A549 (cell line): ENCODE results near the gene C3orf62. TPM values are rescaled to one million over a fixed set of nuclear protein-coding genes. Genes with fewer than 3 reads are reported as not detected.

ENCODE experiments used
- ATAC-seq, 2 experiments: fragments of 200-7000 bp in 1 of 2; fragments of >200 bp in 1 of 2; cut with Nextera tagmentation in 1 of 2; cut with Tn5 transposase in 1 of 2; 3 replicates each; pipeline versions ENCODE4 v1.8.0 to v1.9.1; 2018 to 2020; ENCODE audit warnings: mild to moderate bottlenecking in 1 of 2, moderate library complexity in 1 of 2
- CTCF ChIA-PET: fragments of 300-600 bp; sonication (Branson Sonifier 250); formaldehyde crosslinking; extraction: SDS; loops from one replicate; lab custom pipeline; 2021; ENCODE audit warnings: antibody characterized with exemption, inconsistent platforms; lab: Yijun Ruan, JAX
- POLR2A ChIA-PET: fragments of 350-600 bp; formaldehyde crosslinking; extraction: SDS; loops from one replicate; lab custom pipeline; 2021; ENCODE audit warnings: antibody characterized with exemption, inconsistent platforms; lab: Yijun Ruan, JAX
- DNase-seq, 2 experiments: peaks; one replicate each; pipeline versions ENCODE4 v3.0.0 to v3.0.0-alpha.2; 2011 to 2016; ENCODE audit warnings: low read depth in 1 of 2, low spot score in 1 of 2
- FAIRE-seq: peaks from 2 replicates; lab custom pipeline; 2011; peaks lifted over from hg19 to GRCh38; lab: Jason Lieb, UNC
- H3K27ac ChIP-seq, 2 experiments: fragments of >200 bp; sonication (Bioruptor Twin); formaldehyde crosslinking; 3 replicates each; pipeline ENCODE4 v1.5.1; 2016 to 2017
- H3K4me1 ChIP-seq: fragments of >200 bp; sonication (Bioruptor Twin); formaldehyde crosslinking; 3 replicates; pipeline ENCODE4 v1.6.1; 2016
- H3K4me2 ChIP-seq: fragments of >200 bp; sonication (Bioruptor Twin); formaldehyde crosslinking; 3 replicates; pipeline ENCODE4 v1.6.1; 2016
- H3K4me3 ChIP-seq: fragments of >200 bp; sonication (Bioruptor Twin); formaldehyde crosslinking; 3 replicates; pipeline ENCODE4 v1.5.1; 2016
- H3K9me3 ChIP-seq: fragments of >200 bp; sonication (Bioruptor Twin); formaldehyde crosslinking; 3 replicates; pipeline ENCODE4 v1.6.1; 2016
- CEBPB ChIP-seq, 2 experiments: fragments of >200 bp in 1 of 2; sonication (Bioruptor Twin) in 1 of 2; formaldehyde crosslinking in 1 of 2; IDR thresholded peaks; 2 replicates each; pipeline ENCODE4 v1.6.1; 2012 to 2016
- EHMT2 ChIP-seq: fragments of 200-600 bp; sonication (generic); IDR thresholded peaks from 2 replicates; pipeline ENCODE4 v1.6.1; 2016; ENCODE audit warnings: antibody characterized with exemption, low read depth, mild to moderate bottlenecking, moderate library complexity
- EP300 ChIP-seq, 2 experiments: fragments of >200 bp; sonication (Bioruptor Twin); formaldehyde crosslinking; IDR thresholded peaks; 2 replicates in 1 of 2; 3 replicates in 1 of 2; pipeline ENCODE4 v1.6.1; 2016 to 2017
- FOXS1 ChIP-seq: fragments of 250-450 bp; sonication (Bioruptor Pico); IDR thresholded peaks from 2 replicates; pipeline ENCODE4 v1.5.0; 2020; ENCODE audit warnings: mild to moderate bottlenecking, moderate library complexity
- GATA3 ChIP-seq: IDR thresholded peaks from 2 replicates; pipeline ENCODE4 v1.6.1; 2012; ENCODE audit warnings: borderline replicate concordance
- HDAC2 ChIP-seq: fragments of 200-600 bp; sonication (generic); IDR thresholded peaks from 2 replicates; pipeline ENCODE4 v1.6.1; 2016
- HOXB5 ChIP-seq: fragments of 250-450 bp; sonication (Bioruptor Pico); IDR thresholded peaks from 2 replicates; pipeline ENCODE4 v1.5.0; 2020; ENCODE audit warnings: mild to moderate bottlenecking, moderate library complexity
- JUNB ChIP-seq: fragments of >200 bp; sonication (Bioruptor Twin); formaldehyde crosslinking; IDR thresholded peaks from 2 replicates; pipeline ENCODE4 v1.6.1; 2016
- KDM1A ChIP-seq: fragments of 200-600 bp; sonication (generic); IDR thresholded peaks from 2 replicates; pipeline ENCODE4 v1.6.1; 2016; ENCODE audit warnings: low read depth, mild to moderate bottlenecking
- KDM5A ChIP-seq: fragments of 200-600 bp; sonication (generic); IDR thresholded peaks from 2 replicates; pipeline ENCODE4 v1.6.1; 2016; ENCODE audit warnings: antibody characterized with exemption, mild to moderate bottlenecking
- PHF8 ChIP-seq: fragments of 200-600 bp; sonication (generic); IDR thresholded peaks from 2 replicates; pipeline ENCODE4 v1.6.1; 2016; ENCODE audit warnings: low read depth, mild to moderate bottlenecking, antibody characterized with exemption, moderate library complexity, borderline replicate concordance
- POLR2AphosphoS2 ChIP-seq: conservative IDR thresholded peaks from 2 replicates; pipeline ENCODE4 v1.6.1; 2012; ENCODE audit warnings: low read length, improper control_type of control experiment, inconsistent platforms
- RNF2 ChIP-seq: fragments of 200-600 bp; sonication (generic); IDR thresholded peaks from 2 replicates; pipeline ENCODE4 v1.6.1; 2016; ENCODE audit warnings: low read depth, mild to moderate bottlenecking, antibody characterized with exemption, moderate library complexity, borderline replicate concordance
- TP53 ChIP-seq: fragments of 250-450 bp; sonication (Bioruptor Pico); IDR thresholded peaks from 2 replicates; pipeline ENCODE4 v1.5.0; 2021; ENCODE audit warnings: mild to moderate bottlenecking, moderate library complexity
- ZFP36 ChIP-seq: fragments of 450-650 bp; IDR thresholded peaks from 2 replicates; pipeline ENCODE4 v1.6.1; 2014; ENCODE audit warnings: borderline replicate concordance; ENCODE audit not compliant: partially characterized antibody
- ZSCAN20 ChIP-seq: fragments of 250-450 bp; sonication (Bioruptor Pico); IDR thresholded peaks from 2 replicates; pipeline ENCODE4 v1.8.0; 2022; ENCODE audit warnings: mild to moderate bottlenecking, moderate library complexity
- WGBS: methylation state at CpG from one replicate; pipeline ENCODE4 v1.1.6; 2017; ENCODE audit errors: missing lambda C conversion rate; 5-methylcytosine and 5-hydroxymethylcytosine counted together
- polyA plus RNA-seq, 4 experiments: library from polyadenylated mRNA; depleted of rRNA in 3 of 4; stranded (reverse); fragments of >200 nt; fragmentation: RNase III in 1 of 4; extraction: RNeasy Plus Mini Kit Qiagen cat#74134 plus additional on column Dnase treatment in 1 of 4; gene quantifications; 2 replicates in 3 of 4; 3 replicates in 1 of 4; pipeline ENCODE4 v1.2.3, GENCODE V29; 2011 to 2017
- TF ChIP-seq, protein P1 (sequence below): IDR thresholded peaks from 2 replicates; pipeline ENCODE4 v1.6.1; 2012
- TF ChIP-seq, protein P2 (sequence below): fragments of 200-600 bp; sonication (generic); IDR thresholded peaks from 2 replicates; pipeline ENCODE4 v1.6.1; 2016; ENCODE audit warnings: antibody characterized with exemption, mild to moderate bottlenecking, moderate library complexity

The C3orf62 gene
- polyA plus RNA-seq, 2 of the 4 experiments (the other 2 are of a cell fraction), result 1.5 to 2.0 TPM

DNA sequence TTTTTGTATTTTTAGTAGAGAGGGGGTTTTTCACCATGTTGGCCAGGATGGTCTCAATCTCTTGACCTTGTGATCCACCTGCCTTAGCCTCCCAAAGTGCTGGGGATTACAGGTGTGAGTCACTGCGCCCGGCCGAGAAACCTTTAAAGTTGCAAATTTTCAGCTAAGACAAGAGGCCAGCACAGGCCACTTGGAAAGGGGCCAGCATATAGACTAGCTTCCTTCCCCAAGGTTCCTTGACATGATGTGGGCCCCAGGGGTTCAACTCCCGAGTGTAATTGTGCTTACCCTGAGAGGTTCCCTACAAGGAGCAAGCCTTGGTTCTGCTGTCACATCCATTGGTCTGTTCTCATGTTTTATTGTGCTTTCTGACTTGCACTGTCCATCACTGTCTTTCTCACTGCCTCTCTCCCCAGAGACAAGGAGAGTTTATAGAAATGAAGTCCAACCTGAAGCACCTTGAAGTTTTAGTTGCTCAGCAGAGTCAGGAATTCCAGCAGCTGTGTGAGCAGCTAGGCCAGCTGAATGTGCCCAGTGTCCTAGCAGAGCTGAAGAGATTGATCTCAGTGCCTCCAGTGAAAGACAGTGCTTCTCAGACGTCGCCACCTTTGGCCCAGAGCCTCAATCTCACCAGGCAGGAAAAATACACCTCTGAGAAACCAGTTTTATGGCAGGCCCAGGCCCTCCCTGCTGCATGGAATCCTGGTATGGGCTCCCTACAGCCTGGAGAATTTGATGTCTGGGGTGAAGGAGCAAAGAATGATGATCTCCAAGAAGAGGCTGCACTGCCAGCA lies 21.1 kb downstream of the C3orf62 start:
- FAIRE-seq, result no peak
- 76% methylated on average over 6 of the region's 6 CpGs for WGBS
- CTCF ChIA-PET, result interaction anchor here (1.3 kb wide), 1 partner anchor 85 kb away, joined by 3 read pairs; the partner anchor contains the start of gene KLHDC8B
- H3K4me2 ChIP-seq, result no peak overlapping the region
- POLR2A ChIA-PET, result no interaction called here
- H3K4me1 ChIP-seq, result 0 out of 3 replicates have a peak, but pooled peaks cover 2% of the 10 kb centered on the region
- H3K4me3 ChIP-seq, result no peak overlapping the region
- ATAC-seq, result no peak
- DNase-seq, result no peak
- no peak for TF ChIP-seq JUNB
- H3K9me3 ChIP-seq, result no peaks in the 10 kb centered on the region
- no peak overlapping the region for H3K27ac ChIP-seq

DNA sequence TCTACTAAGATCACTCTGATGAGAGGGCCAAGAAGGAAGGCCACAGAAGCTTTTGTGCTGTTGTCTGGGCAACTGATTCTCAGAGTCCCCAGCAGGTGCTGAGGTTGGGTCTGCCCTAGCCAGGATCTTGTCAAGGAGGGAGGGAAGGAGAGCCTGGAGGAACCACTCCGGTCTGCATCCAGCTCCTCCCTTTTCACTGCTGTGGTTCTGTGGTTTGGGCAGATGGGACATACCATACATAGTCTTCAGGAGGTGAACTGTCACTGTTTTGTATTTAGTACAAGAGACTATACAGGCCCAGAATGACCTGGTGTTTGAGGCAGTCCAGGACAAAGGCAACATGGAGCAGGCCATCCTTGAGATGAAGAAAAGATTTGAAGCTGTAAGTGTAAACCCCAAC lies 21.9 kb downstream of the C3orf62 start:
- Histone ChIP-seq H3K4me2 (no peak overlapping the region), H3K4me3 (no peak overlapping the region), H3K27ac (no peak overlapping the region), H3K9me3 (no peaks in the 10 kb centered on the region), H3K4me1 (no peaks in the 10 kb centered on the region)
- ATAC-seq, result no peak
- no peak for TF ChIP-seq GATA3
- no peak for TF ChIP-seq ZFP36
- TF ChIP-seq HDAC2, result no peak
- no peak for TF ChIP-seq TP53
- TF ChIP-seq EP300 (IDR thresholded peaks at IDR 0.05), result no peak
- POLR2A ChIA-PET, result no interaction called here
- CTCF ChIA-PET, result interaction anchor here (0.5 to 1.3 kb wide), 2 partner anchors 84 to 514 kb away, joined by 3 read pairs; partner anchors contain the start of gene KLHDC8B
- no peak for DNase-seq
- WGBS, result 67% methylated on average over 1 of the region's 1 CpG
- FAIRE-seq, result no peak

DNA sequence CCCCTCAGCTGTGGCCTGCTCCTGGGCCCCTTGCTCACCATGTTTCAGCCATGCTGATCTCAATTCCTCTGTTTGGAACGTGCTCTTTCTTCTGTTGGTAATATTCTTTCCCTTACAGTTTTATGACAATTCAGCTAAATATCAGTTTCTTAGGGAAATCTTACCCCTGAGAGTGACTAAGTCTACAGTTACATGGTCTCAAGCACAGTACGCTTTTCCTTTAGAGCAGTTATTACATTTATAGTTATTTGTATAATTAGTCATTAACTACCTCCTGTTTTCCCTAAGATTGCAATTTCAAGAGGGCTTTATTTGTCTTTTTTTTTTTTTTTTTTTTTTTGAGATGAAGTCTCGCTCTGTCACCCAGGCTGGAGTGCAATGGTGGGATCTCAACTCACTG lies 23.5 kb downstream of the C3orf62 start:
- whole genome bisulfite sequencing, result 67% methylated on average over 2 of the region's 3 CpGs
- Histone ChIP-seq H3K9me3 (no peaks in the 10 kb centered on the region), H3K27ac (no peak overlapping the region), H3K4me2 (no peak overlapping the region), H3K4me3 (no peak overlapping the region), H3K4me1 (no peaks in the 10 kb centered on the region)
- no peak for DNase-seq
- TF ChIP-seq PHF8, result no peak
- no peak for TF ChIP-seq HOXB5 (CRISPR knock-in tag)
- ATAC-seq, result no peak
- no peak for FAIRE-seq
- ChIA-PET CTCF (no interaction called here), POLR2A (no interaction called here)

DNA sequence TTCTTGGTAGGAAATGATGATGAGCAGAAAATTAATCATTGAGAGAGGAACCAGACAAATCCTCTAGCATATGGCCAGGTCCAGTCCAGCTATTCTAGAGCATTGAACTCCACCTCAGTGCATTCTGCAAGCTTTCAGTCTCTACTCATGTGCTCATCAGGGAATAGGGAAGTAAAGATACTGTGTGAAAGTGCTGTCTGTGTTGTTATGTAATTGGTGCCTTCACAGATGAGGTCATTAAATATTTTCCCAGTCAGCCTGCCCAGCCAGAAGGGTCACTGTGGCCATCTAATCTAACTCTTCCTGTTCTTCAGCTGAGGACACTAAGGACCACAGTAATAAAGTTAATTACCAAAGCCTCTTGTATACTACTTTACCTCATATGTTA lies 28.2 kb downstream of the C3orf62 start:
- H3K4me3 ChIP-seq, result no peak overlapping the region
- no peaks in the 10 kb centered on the region for H3K9me3 ChIP-seq
- TF ChIP-seq EHMT2 (no peak), FOXS1 (no peak), EP300 (IDR thresholded peaks at IDR 0.05) (no peak), CEBPB (IDR thresholded peaks at IDR 0.05) (no peak), KDM1A (no peak), RNF2 (no peak), ZSCAN20 (CRISPR knock-in tag) (no peak), POLR2AphosphoS2 (no peak), KDM5A (no peak)
- TF ChIP-seq, protein P1, sequence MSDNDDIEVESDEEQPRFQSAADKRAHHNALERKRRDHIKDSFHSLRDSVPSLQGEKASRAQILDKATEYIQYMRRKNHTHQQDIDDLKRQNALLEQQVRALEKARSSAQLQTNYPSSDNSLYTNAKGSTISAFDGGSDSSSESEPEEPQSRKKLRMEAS, result no peak
- TF ChIP-seq, protein P2, sequence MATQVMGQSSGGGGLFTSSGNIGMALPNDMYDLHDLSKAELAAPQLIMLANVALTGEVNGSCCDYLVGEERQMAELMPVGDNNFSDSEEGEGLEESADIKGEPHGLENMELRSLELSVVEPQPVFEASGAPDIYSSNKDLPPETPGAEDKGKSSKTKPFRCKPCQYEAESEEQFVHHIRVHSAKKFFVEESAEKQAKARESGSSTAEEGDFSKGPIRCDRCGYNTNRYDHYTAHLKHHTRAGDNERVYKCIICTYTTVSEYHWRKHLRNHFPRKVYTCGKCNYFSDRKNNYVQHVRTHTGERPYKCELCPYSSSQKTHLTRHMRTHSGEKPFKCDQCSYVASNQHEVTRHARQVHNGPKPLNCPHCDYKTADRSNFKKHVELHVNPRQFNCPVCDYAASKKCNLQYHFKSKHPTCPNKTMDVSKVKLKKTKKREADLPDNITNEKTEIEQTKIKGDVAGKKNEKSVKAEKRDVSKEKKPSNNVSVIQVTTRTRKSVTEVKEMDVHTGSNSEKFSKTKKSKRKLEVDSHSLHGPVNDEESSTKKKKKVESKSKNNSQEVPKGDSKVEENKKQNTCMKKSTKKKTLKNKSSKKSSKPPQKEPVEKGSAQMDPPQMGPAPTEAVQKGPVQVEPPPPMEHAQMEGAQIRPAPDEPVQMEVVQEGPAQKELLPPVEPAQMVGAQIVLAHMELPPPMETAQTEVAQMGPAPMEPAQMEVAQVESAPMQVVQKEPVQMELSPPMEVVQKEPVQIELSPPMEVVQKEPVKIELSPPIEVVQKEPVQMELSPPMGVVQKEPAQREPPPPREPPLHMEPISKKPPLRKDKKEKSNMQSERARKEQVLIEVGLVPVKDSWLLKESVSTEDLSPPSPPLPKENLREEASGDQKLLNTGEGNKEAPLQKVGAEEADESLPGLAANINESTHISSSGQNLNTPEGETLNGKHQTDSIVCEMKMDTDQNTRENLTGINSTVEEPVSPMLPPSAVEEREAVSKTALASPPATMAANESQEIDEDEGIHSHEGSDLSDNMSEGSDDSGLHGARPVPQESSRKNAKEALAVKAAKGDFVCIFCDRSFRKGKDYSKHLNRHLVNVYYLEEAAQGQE, result no peak
- FAIRE-seq, result no peak
- ChIA-PET CTCF (interaction anchor here (0.7 to 1.5 kb wide), 2 partner anchors 9 to 14 kb away, joined by 3 to 4 read pairs; no protein-coding TSS in a partner anchor), POLR2A (no interaction called here)
- ATAC-seq, result peak in 1 of 2 experiments; percentile 13; a peak in 1 of 6 replicates
- DNase-seq, result peak in 1 of 2 experiments; percentile 16
- H3K4me1 ChIP-seq, result peaks cover 10% of the 10 kb centered on the region
- H3K4me2 ChIP-seq, result no peak overlapping the region
- no peak overlapping the region for H3K27ac ChIP-seq
